GM18873 (cell line): ENCODE measurements around the gene NEU1.
"Not testable (repeated sequence)": the region's sequence is repeated elsewhere in the genome, so short reads cannot be mapped to it uniquely, and the experiment has no call there.

Experiments
- ATAC-seq: cut with Tn5 transposase; IDR thresholded peaks from one replicate; pipeline ENCODE4 v1.9.1; 2021; ENCODE audit warnings: mild to moderate bottlenecking, moderate library complexity, moderate number of reproducible peaks; ENCODE audit not compliant: unreplicated experiment, low FRiP score

NEU1 gene

DNA sequence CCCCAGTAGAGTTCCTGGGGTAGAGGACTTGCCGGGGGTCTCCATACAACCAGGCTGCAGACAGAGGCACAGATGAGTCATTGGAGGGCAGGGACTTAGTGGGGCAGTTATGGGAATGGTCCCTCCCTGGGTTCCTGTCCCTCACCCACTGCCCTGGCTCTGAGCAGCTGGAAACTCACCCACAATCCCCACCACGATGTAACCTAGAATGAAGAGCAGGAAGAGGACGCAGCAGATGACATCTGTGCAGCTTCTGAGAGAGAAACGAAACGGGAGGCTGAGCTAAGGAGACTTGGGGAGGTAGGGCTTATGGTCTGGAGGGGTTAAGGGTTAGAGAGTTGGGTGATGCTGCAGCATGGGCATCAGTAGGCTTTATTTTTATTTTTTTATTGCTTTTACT, 13.3 kb upstream of the NEU1 start:
- ATAC-seq = no peak

DNA sequence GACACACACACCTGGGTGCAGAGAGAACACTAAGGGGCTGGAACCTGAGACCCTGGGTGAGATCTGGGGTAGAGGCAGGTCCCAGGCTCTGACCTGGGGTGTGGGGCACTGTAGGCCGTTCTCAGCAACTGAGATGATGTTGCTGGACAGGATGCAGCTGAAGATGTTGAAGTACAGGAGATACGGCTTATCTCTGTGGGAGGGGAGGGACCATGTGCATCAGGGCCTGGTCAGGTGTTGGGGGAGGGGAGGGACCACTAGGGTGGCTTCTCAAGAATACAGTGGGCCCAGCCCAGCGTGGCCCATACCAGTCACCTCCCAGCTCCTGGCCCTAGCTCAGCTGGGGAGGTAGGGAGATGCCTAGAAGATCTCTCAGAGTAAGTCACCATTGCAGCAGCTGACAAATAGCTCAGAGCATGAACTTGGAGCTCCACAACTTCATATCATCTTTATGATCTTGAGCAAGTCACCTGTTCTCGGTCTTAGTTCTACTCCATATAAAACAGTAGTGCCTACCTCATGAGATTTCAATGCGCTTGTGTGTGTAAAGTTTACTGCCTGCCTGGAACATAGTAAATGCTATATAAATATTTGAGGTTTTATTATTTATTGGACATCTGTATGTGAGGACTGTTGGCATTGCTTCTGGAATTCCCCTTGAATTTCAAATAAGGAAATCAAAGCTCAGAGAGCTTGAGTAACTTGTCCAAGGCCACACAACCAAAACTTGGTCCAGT, 12.4 kb upstream of the NEU1 start:
- no peak for ATAC-seq

GRCh38 chr6:31874084-31874670, 11.6 kb upstream of the NEU1 start:
- no peak for ATAC-seq

DNA sequence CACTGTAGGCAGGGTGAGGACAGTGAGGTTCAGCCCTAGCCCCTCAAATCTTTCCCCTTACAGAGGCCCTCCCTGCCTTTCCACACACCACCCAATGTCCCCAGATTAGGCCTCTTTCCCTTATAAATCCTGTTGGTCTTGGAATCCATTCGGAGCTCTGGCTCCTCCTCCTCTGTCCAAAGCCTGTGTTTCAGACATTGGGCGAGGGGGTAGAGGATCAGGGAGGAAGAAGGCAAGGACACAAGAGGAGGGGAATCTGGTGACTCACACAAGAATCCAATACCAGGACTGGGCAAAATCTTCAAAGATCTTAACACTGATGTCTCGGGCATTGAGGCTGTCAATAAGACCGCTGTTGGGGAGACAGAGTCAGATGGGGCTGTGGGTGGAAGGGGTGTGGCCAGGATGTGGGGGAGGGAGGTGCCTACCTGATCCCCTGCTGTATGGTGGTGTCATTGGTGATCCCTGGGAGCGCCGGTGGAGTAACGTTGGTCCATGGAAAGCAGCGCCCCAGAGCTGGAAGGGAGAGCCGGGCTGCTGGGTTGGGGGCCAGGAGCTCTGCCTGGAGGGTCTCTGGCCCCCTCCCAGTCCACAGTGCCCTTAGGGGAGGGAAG, 8.5 kb upstream of the NEU1 start:
- no peak for ATAC-seq

- ATAC-seq = no peak
Observed at GRCh38 chr6:31870385-31870921, 7.8 kb upstream of the NEU1 start.

DNA sequence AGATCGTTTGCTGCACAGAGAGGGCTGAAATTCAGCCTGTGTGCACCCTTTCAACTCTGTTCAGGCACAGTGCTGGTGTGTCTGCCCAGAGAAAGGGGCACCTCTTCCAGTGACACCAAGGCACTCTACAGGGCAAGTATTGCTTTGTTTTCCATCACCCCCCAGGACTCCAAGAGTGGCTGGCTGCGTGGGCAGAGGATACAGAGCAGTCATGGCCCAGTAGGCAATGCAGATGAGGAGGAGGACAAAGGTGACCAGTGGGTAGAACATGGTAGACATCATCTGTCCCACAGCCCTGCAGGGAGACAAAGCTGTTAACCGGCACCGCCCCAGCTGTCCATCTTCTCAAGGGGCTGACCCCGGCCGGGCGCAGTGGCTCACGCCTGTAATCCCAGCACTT, 6.7 kb upstream of the NEU1 start:
- ATAC-seq = no peak

DNA sequence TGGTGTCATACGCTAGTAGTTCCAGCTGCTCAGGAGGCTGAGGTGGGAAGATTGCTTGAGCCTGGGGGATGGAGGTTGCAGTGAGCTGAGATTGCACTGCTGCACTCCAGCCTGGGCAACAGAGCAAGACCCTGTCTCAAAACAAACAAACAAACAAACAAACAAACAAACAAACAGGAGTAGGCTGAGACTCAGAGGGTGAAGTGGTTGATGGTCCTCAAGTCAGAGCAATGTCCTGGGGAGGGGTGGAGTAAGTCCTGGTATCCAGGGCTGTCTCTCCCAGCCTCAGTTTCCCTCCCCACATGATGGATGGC, 6.0 kb upstream of the NEU1 start:
- ATAC-seq = not testable (repeated sequence)

DNA sequence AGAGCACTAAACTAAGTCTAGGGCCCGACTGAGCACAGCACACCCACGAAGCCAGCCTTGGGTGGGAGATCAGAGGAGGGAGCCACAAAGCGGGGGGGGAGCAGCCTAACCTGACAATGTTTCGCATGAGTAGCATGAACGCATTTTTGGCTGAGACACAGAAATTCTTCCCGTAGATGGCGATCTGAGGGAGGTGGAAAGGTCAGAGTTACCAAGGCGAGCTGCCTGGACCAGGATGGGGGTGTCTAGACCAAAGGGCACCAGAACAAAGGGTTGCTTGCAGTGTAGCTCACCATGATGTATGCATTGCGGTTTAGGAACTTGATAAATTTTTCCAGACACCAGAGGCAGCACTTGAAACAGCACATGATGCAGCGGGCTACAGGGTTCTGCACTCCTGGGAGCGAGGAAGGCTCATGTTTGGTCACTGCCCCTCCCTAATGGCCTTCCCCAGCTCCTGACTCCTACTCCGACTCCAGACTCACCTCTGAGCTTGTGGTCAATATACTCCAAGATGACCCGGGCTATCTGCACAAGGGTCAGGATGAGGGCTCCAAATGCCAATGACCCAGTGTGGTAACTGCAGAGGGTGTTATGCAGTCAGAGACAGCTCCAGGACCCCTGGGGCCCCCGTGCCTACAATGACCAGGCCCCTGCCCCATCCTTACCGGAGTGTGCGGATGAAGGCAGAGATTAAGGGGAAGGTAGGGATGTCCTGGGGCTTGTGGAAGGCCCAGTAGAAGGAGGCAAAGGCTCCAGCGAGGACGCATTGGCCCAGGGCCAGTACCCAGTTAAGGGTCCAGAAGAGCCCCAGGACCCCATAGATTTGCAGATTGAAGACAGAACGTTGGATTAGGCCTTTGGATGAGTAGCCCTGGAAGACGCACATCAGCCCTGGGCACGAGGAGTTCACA, 2.8 kb upstream of the NEU1 start:
- no peak for ATAC-seq

GRCh38 chr6:31864818-31865204, 2.2 kb upstream of the NEU1 start:
- ATAC-seq = no peak

- ATAC-seq = not testable (repeated sequence)
Observed at GRCh38 chr6:31864123-31864562, 1.5 kb upstream of the NEU1 start.

DNA sequence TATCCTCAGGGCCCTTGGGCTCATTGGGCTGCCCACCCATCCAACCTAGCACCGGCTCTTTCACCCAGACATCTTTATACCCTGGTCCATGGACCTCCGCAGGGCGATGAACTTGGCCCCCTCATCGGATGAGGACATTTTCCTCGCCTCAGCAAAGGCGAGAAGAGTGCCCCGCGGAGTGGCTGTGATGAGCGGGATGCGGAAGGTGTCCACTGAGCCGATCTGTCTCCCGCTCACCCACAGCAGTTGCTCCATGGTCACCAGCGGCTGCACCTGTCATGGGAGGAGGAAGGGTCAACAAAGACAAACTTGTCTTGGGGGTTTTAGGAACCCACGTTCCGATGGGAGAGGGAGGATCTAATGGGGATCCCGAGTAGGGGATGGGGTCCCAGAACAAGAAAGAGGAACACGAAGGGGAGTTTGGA, 690 bp downstream of the NEU1 start:
- no peak for ATAC-seq

- ATAC-seq = no peak
Observed at GRCh38 chr6:31861150-31861549, 1.5 kb downstream of the NEU1 start.

DNA sequence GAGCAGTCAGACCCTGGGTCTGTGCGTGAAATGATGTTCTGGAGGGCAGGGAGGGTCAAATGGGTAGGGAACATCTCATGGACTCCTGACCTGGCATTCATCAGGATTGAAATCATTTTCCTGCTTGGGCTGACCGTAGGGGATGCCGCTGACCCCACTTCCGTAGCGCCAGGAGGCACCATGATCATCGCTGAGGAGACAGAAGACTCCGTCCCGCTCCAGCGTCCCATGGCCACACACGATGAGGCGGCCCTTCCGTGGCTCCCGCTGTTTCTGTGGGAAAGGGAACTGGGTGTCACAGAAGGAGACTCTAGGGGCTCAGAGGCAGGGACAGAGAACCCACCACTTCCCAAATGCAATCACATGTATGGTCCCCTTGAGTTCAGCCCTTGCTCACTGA, 2.3 kb downstream of the NEU1 start:
- no peak for ATAC-seq

GRCh38 chr6:31859923-31860322, 2.7 kb downstream of the NEU1 start:
- ATAC-seq = no peak

- ATAC-seq = no peak
Observed at GRCh38 chr6:31858707-31859106, 3.9 kb downstream of the NEU1 start.

GRCh38 chr6:31857774-31858173, 4.8 kb downstream of the NEU1 start:
- ATAC-seq = not testable (repeated sequence)

- ATAC-seq = not testable (repeated sequence)
Observed at GRCh38 chr6:31851980-31852718, 10.5 kb downstream of the NEU1 start.

DNA sequence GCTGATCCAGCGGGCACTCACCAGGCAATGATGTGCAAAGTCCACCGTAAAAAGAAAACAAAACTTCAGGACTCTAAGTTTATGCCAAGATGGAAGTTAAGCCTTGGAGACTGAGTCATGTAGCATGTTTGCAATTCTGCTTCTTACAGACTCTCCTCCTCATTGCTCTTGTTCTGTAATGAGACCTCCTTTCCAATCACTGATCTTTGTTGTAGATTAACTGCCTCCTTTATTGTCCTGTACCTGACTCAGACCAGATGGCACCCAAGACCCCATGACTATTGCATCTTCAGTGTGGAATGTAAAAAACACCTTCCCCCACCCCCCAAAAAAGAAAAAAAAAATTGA, 11.2 kb downstream of the NEU1 start:
- ATAC-seq = no peak

GRCh38 chr6:31850765-31851484, 11.7 kb downstream of the NEU1 start:
- ATAC-seq = no peak
